ENCODE measurements around the gene SCG2. TPM values are rescaled to one million over a fixed set of nuclear protein-coding genes. Genes with fewer than 3 reads are reported as not detected.

SCG2 gene
- total RNA-seq, 2 donors from 2014 or later: 0.56 to 4.9 TPM

- Histone ChIP-seq H3K4me1 (ENCODE audit: control insufficient read depth in 1 of 2, low read depth in 2 of 2) (no peaks in the 10 kb centered on the region), H3K27me3 (replicated peaks; ENCODE audit: insufficient read depth) (no peaks in the 10 kb centered on the region), H3K27ac (no peak overlapping the region), H3K36me3 (no peaks in the 10 kb centered on the region), H3K4me3 (no peak overlapping the region), H3K9me3 (no peaks in the 10 kb centered on the region)
- TF ChIP-seq CTCF (IDR thresholded peaks at IDR 0.05): no peak
- DNase-seq (ENCODE audit: low spot score): no peak
- no peak for ATAC-seq (ENCODE audit: insufficient number of reproducible peaks, low FRiP score, low read depth)
Observed at GRCh38 chr2:223604231-223604630, 2.1 kb upstream of the SCG2 start.

- no peaks in the 10 kb centered on the region for H3K27me3 ChIP-seq (replicated peaks; ENCODE audit: insufficient read depth)
- no peak overlapping the region for H3K27ac ChIP-seq
- H3K9me3 ChIP-seq: no peaks in the 10 kb centered on the region
- TF ChIP-seq CTCF (IDR thresholded peaks at IDR 0.05): no peak
- no peaks in the 10 kb centered on the region for H3K4me1 ChIP-seq (ENCODE audit: control insufficient read depth in 1 of 2, low read depth in 2 of 2)
- DNase-seq (ENCODE audit: low spot score): no peak
- no peak overlapping the region for H3K4me3 ChIP-seq
- no peaks in the 10 kb centered on the region for H3K36me3 ChIP-seq
- no peak for ATAC-seq (ENCODE audit: insufficient number of reproducible peaks, low FRiP score, low read depth)
Observed at GRCh38 chr2:223602972-223603371, 811 bp upstream of the SCG2 start.

GRCh38 chr2:223601018-223601417 is 1.1 kb downstream of the SCG2 start:
- ATAC-seq (ENCODE audit: insufficient number of reproducible peaks, low FRiP score, low read depth) (no peak), DNase-seq (ENCODE audit: low spot score) (no peak)
- Histone ChIP-seq H3K9me3 (no peaks in the 10 kb centered on the region), H3K36me3 (no peaks in the 10 kb centered on the region), H3K27ac (no peak overlapping the region), H3K4me3 (no peak overlapping the region), H3K27me3 (replicated peaks; ENCODE audit: insufficient read depth) (no peaks in the 10 kb centered on the region), H3K4me1 (ENCODE audit: control insufficient read depth in 1 of 2, low read depth in 2 of 2) (no peaks in the 10 kb centered on the region)
- TF ChIP-seq CTCF (IDR thresholded peaks at IDR 0.05): no peak

GRCh38 chr2:223599640-223600380 is 2.4 kb downstream of the SCG2 start:
- Histone ChIP-seq H3K9me3 (no peaks in the 10 kb centered on the region), H3K27ac (no peak overlapping the region), H3K4me1 (ENCODE audit: control insufficient read depth in 1 of 2, low read depth in 2 of 2) (no peaks in the 10 kb centered on the region), H3K27me3 (replicated peaks; ENCODE audit: insufficient read depth) (no peaks in the 10 kb centered on the region), H3K4me3 (no peak overlapping the region), H3K36me3 (no peaks in the 10 kb centered on the region)
- no peak for TF ChIP-seq CTCF (IDR thresholded peaks at IDR 0.05)
- DNase-seq (ENCODE audit: low spot score): no peak
- no peak for ATAC-seq (ENCODE audit: insufficient number of reproducible peaks, low FRiP score, low read depth)

GRCh38 chr2:223598994-223599639 is 3.0 kb downstream of the SCG2 start:
- no peak overlapping the region for H3K4me3 ChIP-seq
- no peak for TF ChIP-seq CTCF (IDR thresholded peaks at IDR 0.05)
- no peaks in the 10 kb centered on the region for H3K9me3 ChIP-seq
- DNase-seq (ENCODE audit: low spot score) (no peak), ATAC-seq (ENCODE audit: insufficient number of reproducible peaks, low FRiP score, low read depth) (no peak)
- H3K4me1 ChIP-seq (ENCODE audit: control insufficient read depth in 1 of 2, low read depth in 2 of 2): no peaks in the 10 kb centered on the region
- H3K27ac ChIP-seq: peak overlapping the region in 1 of 2 donors; percentile 9
- H3K36me3 ChIP-seq: no peaks in the 10 kb centered on the region
- no peaks in the 10 kb centered on the region for H3K27me3 ChIP-seq (replicated peaks; ENCODE audit: insufficient read depth)

Measured in thoracic aorta (tissue), 2 donors.